Gastrocnemius medialis (tissue), 4 donors: ENCODE data around the gene ZIC5.

Experiments
- CTCF ChIP-seq, 5 experiments: fragments of 450-650 bp in 3 of 5; fragments of 200-600 bp in 2 of 5; sonication (generic) in 2 of 5; IDR thresholded peaks in 4 of 5; conservative IDR thresholded peaks in 1 of 5; 1 replicate in 4 of 5; 2 replicates in 1 of 5; pipeline ENCODE4 v1.5.1; 2016 to 2019; ENCODE audit warnings: antibody characterized with exemption in 5 of 5, mild to moderate bottlenecking in 3 of 5, moderate library complexity in 3 of 5
- POLR2A ChIP-seq, 2 donors: fragments of 450-650 bp; IDR thresholded peaks; one replicate each; pipeline ENCODE4 v1.6.1; 2017; ENCODE audit warnings: antibody characterized with exemption in 2 of 2, mild to moderate bottlenecking in 2 of 2, moderate library complexity in 2 of 2

GRCh38 chr13:99935772-99936171 is 35.8 kb downstream of the ZIC5 start:
- TF ChIP-seq CTCF (IDR thresholded peaks at IDR 0.05 in 4 of 5, conservative IDR thresholded peaks at IDR 0.05 in 1 of 5) (no peak), POLR2A (IDR thresholded peaks at IDR 0.05) (no peak)
